Activated CD8-positive, alpha-beta memory T cell treated with anti-CD3 and anti-CD28 coated beads for 4 hours (primary cell): Measurements from ENCODE around the gene ZYG11A.

Source experiments
- DNase-seq, 2 donors: peaks; one replicate each; pipeline ENCODE4 v3.0.0-alpha.2; 2020; ENCODE audit warnings: low read depth in 2 of 2

ZYG11A gene

DNA sequence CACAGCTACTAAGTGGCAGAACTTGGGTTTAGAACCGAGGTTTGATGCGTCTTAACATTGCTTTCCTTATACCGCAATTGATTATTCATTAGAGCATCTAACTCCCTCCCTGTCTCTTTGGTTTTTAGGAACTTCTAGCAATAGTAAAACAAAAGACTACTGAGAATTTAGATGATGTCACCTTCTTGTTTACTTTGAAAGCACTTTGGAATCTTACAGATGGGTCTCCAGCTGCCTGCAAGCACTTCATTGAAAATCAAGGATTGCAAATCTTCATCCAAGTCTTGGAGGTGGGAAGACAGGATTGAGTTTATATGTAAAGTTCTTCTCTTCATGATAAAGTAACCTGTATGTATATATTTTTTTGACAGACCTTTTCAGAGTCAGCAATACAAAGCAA, 35.0 kb downstream of the ZYG11A start:
- DNase-seq = no peak

DNA sequence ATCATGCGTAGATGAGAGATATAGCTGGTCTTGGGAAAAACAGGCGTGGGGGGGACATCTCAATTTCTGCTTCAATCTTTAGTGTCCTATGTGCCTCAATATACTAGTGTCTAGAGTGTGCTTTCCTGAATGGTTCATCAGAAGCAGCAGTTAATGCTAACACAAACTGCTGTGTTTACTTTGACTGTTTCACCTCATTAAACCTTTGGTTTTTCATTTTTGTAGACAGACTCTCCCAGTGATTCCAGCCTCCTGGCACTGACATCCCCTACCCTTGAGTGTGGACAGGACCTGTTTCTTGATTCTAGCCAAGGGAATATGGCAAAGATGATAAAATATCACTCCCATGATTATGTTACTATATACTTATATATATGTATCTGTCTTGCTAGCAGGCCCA, 37.6 kb downstream of the ZYG11A start:
- no peak for DNase-seq

- no peak for DNase-seq
Observed at GRCh38 chr1:52887483-52887882, 44.9 kb downstream of the ZYG11A start.

DNA sequence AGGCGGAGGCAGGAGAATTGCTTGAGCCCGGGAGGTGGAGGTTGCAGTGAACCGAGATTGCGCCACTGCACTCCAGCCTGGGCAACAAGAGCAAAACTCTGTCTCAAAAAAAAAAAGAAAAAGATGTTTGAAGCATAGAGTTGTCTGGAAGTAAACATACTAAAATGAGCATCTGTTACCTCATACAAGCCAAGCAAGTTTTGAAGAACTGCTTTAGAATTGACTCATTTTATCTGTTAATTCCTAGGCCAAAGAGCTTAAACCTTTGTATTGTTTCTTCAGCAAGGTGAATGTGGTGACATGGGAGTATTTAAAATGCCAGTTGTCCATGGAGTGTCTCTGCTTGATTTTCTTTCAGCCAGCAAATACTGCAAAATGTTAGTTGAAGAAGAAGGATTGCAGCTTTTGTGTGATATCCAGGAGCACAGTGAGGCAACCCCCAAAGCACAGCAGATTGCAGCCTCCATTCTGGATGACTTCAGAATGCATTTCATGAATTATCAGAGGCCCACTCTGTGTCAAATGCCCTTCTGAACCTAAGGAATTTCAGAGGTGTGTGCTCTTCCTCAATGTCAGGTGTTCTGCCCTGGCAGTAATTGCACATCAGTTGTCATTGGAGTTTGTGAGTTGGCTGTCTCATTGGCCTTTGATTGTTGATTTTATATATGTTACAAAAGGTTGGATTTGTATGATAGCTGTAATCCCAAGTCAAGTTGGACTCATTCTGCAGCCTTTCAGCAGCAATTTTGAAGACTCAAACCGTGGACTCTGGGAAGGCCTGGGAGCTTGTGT, 50.1 kb downstream of the ZYG11A start:
- DNase-seq = no peak

- no peak for DNase-seq
Observed at GRCh38 chr1:52899445-52899894, 56.9 kb downstream of the ZYG11A start.

- DNase-seq = no peak
Observed at GRCh38 chr1:52900402-52900801, 57.8 kb downstream of the ZYG11A start.

- no peak for DNase-seq
Observed at GRCh38 chr1:52901384-52901783, 58.8 kb downstream of the ZYG11A start.

DNA sequence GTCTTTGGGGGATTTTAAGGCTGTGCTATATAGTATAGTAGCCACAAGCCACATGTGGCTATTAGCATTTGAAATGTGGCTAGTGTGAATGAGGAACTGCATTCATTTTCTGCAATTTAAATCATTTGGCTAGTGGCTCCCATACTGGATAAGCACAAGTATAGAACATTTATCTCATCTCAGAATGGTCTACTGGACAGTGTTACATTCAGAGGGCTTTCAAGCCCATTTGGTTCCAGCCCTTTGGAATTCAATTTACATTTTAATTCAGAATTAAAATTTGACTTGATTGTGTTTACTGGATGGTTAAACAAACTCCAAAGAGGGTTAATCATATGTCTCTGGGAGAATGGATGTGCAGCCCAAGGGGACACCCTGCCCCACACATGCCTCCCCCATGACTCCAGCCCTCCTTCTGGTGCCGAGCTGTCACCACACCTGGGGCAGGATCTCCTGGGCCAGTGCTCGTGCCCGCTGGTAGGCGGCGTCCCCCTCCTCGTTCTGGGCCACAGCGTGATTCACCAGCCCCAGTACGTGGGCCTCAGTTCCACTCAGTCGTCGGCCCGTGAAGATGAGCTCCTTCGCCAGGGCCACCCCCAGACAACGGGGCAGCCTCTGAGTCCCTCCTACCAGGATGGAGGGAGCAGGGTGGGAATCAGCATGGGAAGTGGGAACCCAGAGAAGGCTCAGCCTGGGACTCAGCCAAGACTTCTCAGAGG, 61.8 kb downstream of the ZYG11A start:
- no peak for DNase-seq

DNA sequence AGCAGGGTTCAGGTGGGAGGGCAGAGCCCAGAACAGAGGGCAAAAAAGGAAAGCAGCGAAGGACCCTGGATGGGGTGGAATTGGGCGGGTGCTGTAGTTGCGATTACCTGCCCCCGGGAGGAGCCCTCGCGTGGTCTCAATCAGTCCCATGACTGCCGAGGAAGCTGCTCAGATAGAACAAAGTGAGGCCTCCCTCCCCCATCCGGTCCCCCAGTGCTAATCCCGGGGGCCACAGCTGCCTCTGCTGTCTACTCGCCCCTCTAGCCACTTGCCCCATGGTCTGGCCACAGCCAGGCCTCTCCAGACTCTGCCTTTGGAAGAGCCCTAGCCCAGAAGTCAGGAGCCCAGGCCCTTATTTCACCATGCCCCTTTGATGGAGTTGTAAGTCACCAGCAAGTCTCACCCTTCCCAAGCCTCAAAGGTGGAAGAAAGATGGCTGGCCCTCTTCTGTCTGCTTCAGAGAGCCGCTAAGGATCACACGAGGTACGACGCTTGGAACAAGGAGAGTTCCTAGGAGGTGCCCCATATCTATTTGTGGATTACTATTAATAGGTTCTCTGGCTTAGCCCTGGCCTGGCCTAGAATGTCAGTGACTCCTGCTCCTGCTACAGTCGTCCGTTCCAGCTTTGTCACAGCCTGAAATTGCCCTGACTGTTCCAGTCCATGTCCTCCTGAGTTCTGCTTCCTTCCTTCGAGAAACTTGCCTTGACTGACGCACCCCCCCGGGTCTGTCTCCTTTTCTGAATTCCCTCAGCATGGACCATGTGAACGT, 62.6 kb downstream of the ZYG11A start:
- DNase-seq = no peak

DNA sequence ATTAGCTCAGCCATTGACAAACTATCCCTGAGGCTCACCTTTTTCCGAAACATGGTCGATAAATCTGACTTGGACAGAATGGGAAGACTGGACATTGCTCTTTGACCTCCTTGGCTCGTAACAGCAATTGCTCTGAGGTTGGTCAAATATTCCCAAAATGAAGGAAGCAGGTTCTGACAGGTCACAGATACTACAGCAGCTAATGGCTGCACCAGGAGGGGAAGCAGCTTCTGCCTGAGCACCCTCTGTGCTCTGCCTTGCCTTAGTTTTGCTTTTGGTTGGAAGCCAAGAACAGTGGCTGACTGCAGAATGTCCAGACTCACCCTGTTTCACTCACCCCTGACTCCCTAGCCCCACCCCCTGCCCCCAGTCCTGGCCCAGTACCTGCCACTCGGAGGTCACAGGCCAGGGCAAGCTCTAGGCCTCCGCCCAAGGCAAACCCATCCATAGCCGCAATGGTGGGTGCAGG, 63.6 kb downstream of the ZYG11A start:
- no peak for DNase-seq

- DNase-seq = no peak
Observed at GRCh38 chr1:52907068-52907811, 64.7 kb downstream of the ZYG11A start.

- DNase-seq = no peak
Observed at GRCh38 chr1:52907812-52908153, 65.2 kb downstream of the ZYG11A start.

- DNase-seq = no peak
Observed at GRCh38 chr1:52911541-52911940, 69.0 kb downstream of the ZYG11A start.

- no peak for DNase-seq
Observed at GRCh38 chr1:52913014-52913413, 70.5 kb downstream of the ZYG11A start.

DNA sequence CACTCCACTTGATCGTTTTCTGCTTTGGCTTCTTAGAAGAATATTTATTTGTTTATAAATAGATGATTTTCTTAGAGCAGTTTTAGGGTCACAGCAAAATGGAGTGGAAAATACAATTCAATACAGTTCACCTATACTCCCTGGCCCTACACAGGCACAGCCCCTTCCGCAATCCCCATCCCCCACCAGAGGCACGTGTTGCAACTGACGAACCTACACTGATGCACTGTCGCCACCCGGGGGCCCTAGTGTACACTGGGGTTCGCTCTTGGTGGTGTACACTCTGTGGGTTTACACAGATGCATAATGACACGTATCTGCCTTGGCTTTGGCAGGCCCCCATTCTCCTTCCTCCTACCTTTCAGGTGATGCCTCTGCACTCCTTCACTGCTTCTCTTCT, 71.0 kb downstream of the ZYG11A start:
- DNase-seq = no peak

DNA sequence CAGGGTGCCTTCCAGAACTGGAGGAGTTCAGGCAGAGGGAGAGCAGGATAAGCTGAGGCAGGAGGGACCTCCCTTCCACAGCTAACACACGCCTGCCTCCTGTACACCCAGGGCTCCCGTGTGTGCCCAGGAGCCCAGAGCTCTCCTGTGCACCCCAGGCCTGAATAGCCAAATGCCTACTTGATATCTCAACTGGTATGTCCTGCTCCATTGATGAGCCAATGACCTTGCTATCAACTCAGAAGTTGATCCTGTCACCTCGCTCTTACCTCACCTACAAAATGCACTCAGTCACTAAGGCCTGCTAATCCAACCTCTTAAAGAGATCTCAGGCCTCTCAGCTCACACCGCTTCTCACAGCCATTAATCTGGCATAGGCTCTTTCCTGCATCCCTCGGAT, 71.9 kb downstream of the ZYG11A start:
- no peak for DNase-seq

- no peak for DNase-seq
Observed at GRCh38 chr1:52915211-52915854, 72.8 kb downstream of the ZYG11A start.

DNA sequence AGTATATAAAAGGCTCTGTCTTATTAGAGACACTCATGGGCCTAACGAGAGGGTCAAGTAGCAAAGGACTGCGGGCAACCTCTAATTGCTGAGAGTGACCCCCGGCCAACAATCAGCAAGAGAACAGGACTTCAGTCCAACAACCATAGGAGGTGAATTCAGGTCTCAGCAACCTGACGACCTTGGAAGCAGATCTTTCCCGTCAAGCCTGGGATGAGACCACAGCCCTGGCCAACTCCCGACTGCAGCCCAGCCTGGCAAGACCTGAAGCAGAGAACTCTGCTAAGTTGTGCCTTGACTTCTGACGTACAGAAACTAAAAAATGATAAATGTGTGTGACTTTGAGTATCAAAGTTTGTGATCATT, 73.3 kb downstream of the ZYG11A start:
- DNase-seq = no peak

DNA sequence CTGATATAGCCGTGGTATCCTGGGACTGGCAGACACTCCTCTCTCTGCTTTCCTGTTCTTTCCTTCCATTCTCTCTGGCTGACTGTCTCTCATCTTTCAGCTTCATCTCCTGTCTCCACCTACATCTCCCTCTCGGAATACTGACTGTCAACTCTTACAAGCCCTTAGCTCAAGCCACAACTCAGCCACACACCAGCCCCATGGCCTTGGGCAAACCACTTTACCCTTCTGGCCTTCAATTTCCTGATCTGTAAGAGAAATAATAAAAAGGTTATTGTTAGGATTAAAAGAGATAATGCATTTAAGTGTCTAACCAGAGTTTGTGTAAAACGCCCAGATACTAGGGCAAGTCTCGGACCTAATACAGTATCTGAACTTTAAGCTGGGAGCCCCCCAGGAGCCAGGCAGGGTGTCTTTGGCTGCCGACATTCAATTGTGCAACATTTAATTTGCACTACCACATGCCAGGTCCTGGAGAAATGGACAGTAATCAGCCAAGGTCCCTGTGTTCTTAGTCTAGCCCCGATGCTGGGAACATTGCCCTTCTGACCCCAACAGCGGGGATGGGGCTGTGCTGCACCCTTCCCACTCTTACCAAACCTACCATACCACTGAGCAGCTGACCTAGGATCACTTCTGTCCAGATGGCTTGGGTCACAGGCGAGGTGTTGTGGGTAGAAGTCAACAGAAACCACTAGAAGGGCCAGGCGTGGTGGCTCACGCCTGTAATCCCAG, 73.8 kb downstream of the ZYG11A start:
- no peak for DNase-seq

- no peak for DNase-seq
Observed at GRCh38 chr1:52917156-52917555, 74.6 kb downstream of the ZYG11A start.

- no peak for DNase-seq
Observed at GRCh38 chr1:52917581-52917980, 75.0 kb downstream of the ZYG11A start.
